Lung (tissue), 12 donors: ENCODE measurements around the gene POLD1. TPM values are rescaled to one million over a fixed set of nuclear protein-coding genes. Genes with fewer than 3 reads are reported as not detected.

Experiments used
- ATAC-seq: fragments of 200-7000 bp; cut with Tn5 transposase; one replicate; pipeline ENCODE4 v1.9.1; 2020; ENCODE audit warnings: moderate number of reproducible peaks; ENCODE audit not compliant: insufficient read depth, low FRiP score
- DNase-seq, 3 donors: peaks; one replicate each; pipeline ENCODE4 v3.0.0-alpha.2; 2013 to 2017
- H3K27ac ChIP-seq, 2 donors: one replicate each; pipeline ENCODE4 v1.5.1; 2013; ENCODE audit warnings: mild to moderate bottlenecking in 2 of 2, moderate library complexity in 2 of 2, control low read depth in 1 of 2, inconsistent platforms in 1 of 2, low read depth in 1 of 2, low read length in 1 of 2
- H3K27me3 ChIP-seq, 3 donors: one replicate each; pipeline ENCODE4 v1.5.1; 2013; ENCODE audit warnings: low read length in 2 of 3; ENCODE audit not compliant: control insufficient read depth in 3 of 3, insufficient read depth in 3 of 3
- H3K36me3 ChIP-seq, 4 donors: one replicate each; pipeline ENCODE4 v1.5.1; 2013; ENCODE audit warnings: low read length in 4 of 4, mild to moderate bottlenecking in 1 of 4, moderate library complexity in 1 of 4; ENCODE audit not compliant: control insufficient read depth in 4 of 4, insufficient read depth in 4 of 4
- H3K4me1 ChIP-seq, 5 donors: one replicate each; pipeline ENCODE4 v1.5.1; 2013; ENCODE audit warnings: low read length in 5 of 5, mild to moderate bottlenecking in 2 of 5, moderate library complexity in 1 of 5; ENCODE audit not compliant: control insufficient read depth in 5 of 5, insufficient read depth in 5 of 5
- H3K4me3 ChIP-seq: one replicate; pipeline ENCODE4 v1.5.1; 2013; ENCODE audit warnings: mild to moderate bottlenecking, control low read depth, moderate library complexity
- H3K9ac ChIP-seq, 2 donors: one replicate each; pipeline ENCODE4 v1.5.1; 2013; ENCODE audit warnings: low read length in 2 of 2, control low read depth in 1 of 2; ENCODE audit not compliant: insufficient read depth in 1 of 2
- H3K9me3 ChIP-seq, 4 donors: one replicate each; pipeline ENCODE4 v1.5.1; 2013; ENCODE audit warnings: low read length in 3 of 4, mild to moderate bottlenecking in 1 of 4, moderate library complexity in 1 of 4; ENCODE audit not compliant: control insufficient read depth in 4 of 4, insufficient read depth in 3 of 4
- CTCF ChIP-seq: IDR thresholded peaks from 2 replicates; pipeline ENCODE4 v1.5.1; 2012; ENCODE audit warnings: mild to moderate bottlenecking; ENCODE audit errors: control extremely low read depth, extremely low read depth
- WGBS, 2 donors: extraction: QIAGEN DNeasy Blood & Tissue Kit; methylation state at CpG; one replicate each; pipeline ENCODE4 v1.1.7; 2013; 5-methylcytosine and 5-hydroxymethylcytosine counted together
- polyA plus RNA-seq, 2 donors: library from polyadenylated mRNA; stranded (reverse); fragments of 200-250 nt; gene quantifications; one replicate each; pipeline ENCODE4 v1.2.1, GENCODE V29; 2013
- total RNA-seq, 2 donors: library from RNA; depleted of rRNA in 1 of 2; stranded (reverse); fragments of >200 nt in 1 of 2; gene quantifications; one replicate each; pipeline ENCODE4 v1.2.1, GENCODE V29; 2014 to 2021
- donor health status: control.
- donor health status: control.
- donor health status: Bipolar disorder and iron deficiency.
- donor health status: healthy.
- donor health status: DM: yes; HTN: yes; CAD: no.

POLD1 gene
- total and polyA plus RNA-seq, 4 donors = 20.2 to 55.1 (median 39.0) TPM

- H3K9me3 ChIP-seq = no peaks in the 10 kb centered on the region
- H3K36me3 ChIP-seq = no peaks in the 10 kb centered on the region
- no peak overlapping the region for H3K9ac ChIP-seq
- no peak overlapping the region for H3K4me3 ChIP-seq
- no peak for TF ChIP-seq CTCF
- H3K4me1 ChIP-seq = peaks cover 0 to 4% (median 0%) of the 10 kb centered on the region in 5 donors
- ATAC-seq (no peak), DNase-seq (no peak)
- H3K27ac ChIP-seq = no peak overlapping the region
- peaks cover 0 to 14% (median 12%) of the 10 kb centered on the region in 3 donors for H3K27me3 ChIP-seq
- WGBS, 2 donors = 35 to 41% methylated on average over 3 of the region's 3 CpGs
Observed at GRCh38 chr19:50420127-50420526, 36.0 kb downstream of the POLD1 start.

GRCh38 chr19:50420808-50421207 lies 36.7 kb downstream of the POLD1 start:
- Histone ChIP-seq H3K9me3 (no peaks in the 10 kb centered on the region), H3K4me3 (no peak overlapping the region), H3K27me3 (peaks cover 0 to 14% (median 12%) of the 10 kb centered on the region in 3 donors), H3K9ac (no peak overlapping the region), H3K36me3 (no peaks in the 10 kb centered on the region), H3K27ac (no peak overlapping the region), H3K4me1 (peaks cover 0 to 4% (median 0%) of the 10 kb centered on the region in 5 donors)
- WGBS, 2 donors = 63% methylated on average over 3 of the region's 3 CpGs
- DNase-seq (no peak), ATAC-seq (no peak)
- TF ChIP-seq CTCF = no peak

- no peak for DNase-seq
- 83 to 85% methylated on average over 18 of the region's 18 CpGs for WGBS, 2 donors
Observed at GRCh38 chr19:50422397-50423278, 38.5 kb downstream of the POLD1 start.

More at GRCh38 chr19:50422397-50423278, 38.5 kb downstream of the POLD1 start:
- Histone ChIP-seq H3K27ac (no peak overlapping the region), H3K4me3 (no peak overlapping the region), H3K9ac (no peak overlapping the region), H3K36me3 (no peaks in the 10 kb centered on the region), H3K4me1 (peaks cover 0 to 4% (median under 1%) of the 10 kb centered on the region in 5 donors), H3K9me3 (no peaks in the 10 kb centered on the region), H3K27me3 (peaks cover 0 to 14% (median 12%) of the 10 kb centered on the region in 3 donors)
- no peak for ATAC-seq
- no peak for TF ChIP-seq CTCF
